BE2C (cell line): Measurements from ENCODE around the gene ZNF516.

Experiments used
- DNase-seq: peaks from one replicate; pipeline ENCODE4 v3.0.0-alpha.2; 2020
- H3K27me3 ChIP-seq: fragments of 250-450 bp; sonication (Bioruptor Pico); 2 replicates; pipeline ENCODE4 v1.5.1; 2020; ENCODE audit warnings: mild to moderate bottlenecking
- H3K36me3 ChIP-seq: fragments of 250-450 bp; sonication (Bioruptor Pico); 2 replicates; pipeline ENCODE4 v1.5.1; 2020; ENCODE audit warnings: mild to moderate bottlenecking
- H3K4me1 ChIP-seq: fragments of 250-450 bp; sonication (Bioruptor Pico); 2 replicates; pipeline ENCODE4 v1.5.1; 2020
- H3K4me3 ChIP-seq: 2 replicates; pipeline ENCODE4 v1.5.1; 2011; ENCODE audit warnings: low read depth, low read length
- H3K9me3 ChIP-seq: fragments of 250-450 bp; sonication (Bioruptor Pico); 2 replicates; pipeline ENCODE4 v1.5.1; 2020
- CTCF ChIP-seq: IDR thresholded peaks from 2 replicates; pipeline ENCODE4 v1.5.1; 2012; ENCODE audit warnings: mild to moderate bottlenecking, low read depth, low read length

ZNF516 gene

GRCh38 chr18:76522551-76522950 is 27.5 kb upstream of the ZNF516 start:
- Histone ChIP-seq H3K4me3 (no peak overlapping the region), H3K27me3 (no peaks in the 10 kb centered on the region), H3K9me3 (no peaks in the 10 kb centered on the region), H3K36me3 (no peaks in the 10 kb centered on the region), H3K4me1 (no peaks in the 10 kb centered on the region)
- TF ChIP-seq CTCF, result no peak
- DNase-seq, result no peak

- Histone ChIP-seq H3K4me1 (no peaks in the 10 kb centered on the region), H3K4me3 (no peak overlapping the region), H3K27me3 (no peaks in the 10 kb centered on the region), H3K36me3 (no peaks in the 10 kb centered on the region), H3K9me3 (no peaks in the 10 kb centered on the region)
- TF ChIP-seq CTCF, result no peak
- DNase-seq, result no peak
These were observed 27.1 kb upstream of the ZNF516 start for GRCh38 chr18:76522122-76522503.

- DNase-seq, result no peak
These were observed 26.5 kb upstream of the ZNF516 start for GRCh38 chr18:76521417-76522121.

GRCh38 chr18:76518860-76519538 is 24.0 kb upstream of the ZNF516 start:
- TF ChIP-seq CTCF, result no peak
- DNase-seq, result no peak
- Histone ChIP-seq H3K9me3 (no peaks in the 10 kb centered on the region), H3K4me3 (no peak overlapping the region), H3K4me1 (no peaks in the 10 kb centered on the region), H3K36me3 (no peaks in the 10 kb centered on the region), H3K27me3 (no peaks in the 10 kb centered on the region)

More at GRCh38 chr18:76521417-76522121, 26.5 kb upstream of the ZNF516 start:
- Histone ChIP-seq H3K4me3 (no peak overlapping the region), H3K9me3 (no peaks in the 10 kb centered on the region), H3K4me1 (no peaks in the 10 kb centered on the region), H3K27me3 (no peaks in the 10 kb centered on the region), H3K36me3 (no peaks in the 10 kb centered on the region)
- no peak for TF ChIP-seq CTCF

GRCh38 chr18:76518123-76518859 is 23.2 kb upstream of the ZNF516 start:
- no peak overlapping the region for H3K4me3 ChIP-seq
- no peak for DNase-seq

More at GRCh38 chr18:76518123-76518859, 23.2 kb upstream of the ZNF516 start:
- no peaks in the 10 kb centered on the region for H3K9me3 ChIP-seq
- no peaks in the 10 kb centered on the region for H3K27me3 ChIP-seq
- no peaks in the 10 kb centered on the region for H3K4me1 ChIP-seq
- no peak for TF ChIP-seq CTCF
- no peaks in the 10 kb centered on the region for H3K36me3 ChIP-seq
